ENCODE results near the gene LARP4. TPM values are rescaled to one million over a fixed set of nuclear protein-coding genes. Genes with fewer than 3 reads are reported as not detected.
"Not testable (repeated sequence)": the region's sequence is repeated elsewhere in the genome, so short reads cannot be mapped to it uniquely, and the experiment has no call there.

Gene LARP4
- total RNA-seq, 2 experiments from 2014 or later = 62.2 to 64.0 TPM

- Mint-ChIP-seq H3K27ac (no peak overlapping the region), H3K36me3 (no peaks in the 10 kb centered on the region), H3K27me3 (no peaks in the 10 kb centered on the region), H3K9me3 (no peaks in the 10 kb centered on the region), H3K4me3 (no peak overlapping the region), H3K4me1 (ENCODE audit: low read depth) (no peaks in the 10 kb centered on the region)
- ChIA-PET POLR2A (no interaction called here), CTCF (no interaction called here)
- DNase-seq = no peak
- intact Hi-C loops (cut with micrococcal nuclease) = no loop called here
Measured at GRCh38 chr12:50380761-50381325, 19.8 kb upstream of the LARP4 start.

- intact Hi-C loops (cut with micrococcal nuclease) = no loop called here
- Mint-ChIP-seq H3K36me3 (no peaks in the 10 kb centered on the region), H3K9me3 (no peaks in the 10 kb centered on the region), H3K27me3 (no peaks in the 10 kb centered on the region), H3K4me1 (ENCODE audit: low read depth) (no peaks in the 10 kb centered on the region), H3K27ac (no peak overlapping the region), H3K4me3 (no peak overlapping the region)
- ChIA-PET CTCF (no interaction called here), POLR2A (no interaction called here)
- no peak for DNase-seq
Measured at GRCh38 chr12:50387487-50387886, 13.2 kb upstream of the LARP4 start.

DNA sequence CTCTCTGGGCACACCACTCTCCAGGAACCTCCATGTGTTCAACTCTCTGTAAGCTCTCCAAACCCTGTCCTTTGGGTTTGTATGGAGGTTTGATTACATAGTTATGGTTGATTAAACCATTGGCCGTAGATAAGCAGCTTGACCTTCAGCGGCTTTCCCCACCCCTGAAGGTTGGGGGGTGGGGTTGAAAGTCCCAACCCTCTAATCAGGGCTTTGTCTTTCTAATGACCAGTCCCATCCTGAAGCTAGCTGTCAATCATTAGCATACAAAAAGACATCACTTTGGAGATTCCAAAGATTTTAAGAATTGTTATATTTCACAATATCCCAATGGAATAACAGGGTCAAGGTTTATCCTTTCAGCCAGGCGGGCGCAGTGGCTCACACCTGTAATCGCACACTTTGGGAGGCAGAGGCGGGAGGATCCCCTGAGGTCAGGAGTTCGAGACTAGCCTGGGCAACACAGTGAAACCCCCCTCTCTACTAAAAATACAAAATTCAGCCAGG is 12.7 kb upstream of the LARP4 start:
- no peaks in the 10 kb centered on the region for H3K27me3 Mint-ChIP-seq
- H3K27ac Mint-ChIP-seq = no peak overlapping the region
- H3K4me3 Mint-ChIP-seq = no peak overlapping the region
- ChIA-PET POLR2A (no interaction called here), CTCF (no interaction called here)
- no peaks in the 10 kb centered on the region for H3K36me3 Mint-ChIP-seq
- no peaks in the 10 kb centered on the region for H3K9me3 Mint-ChIP-seq
- intact Hi-C loops (cut with micrococcal nuclease) = no loop called here
- no peak for DNase-seq
- no peaks in the 10 kb centered on the region for H3K4me1 Mint-ChIP-seq (ENCODE audit: low read depth)

- DNase-seq; H3K36me3 Mint-ChIP-seq; H3K27me3 Mint-ChIP-seq; H3K4me1 Mint-ChIP-seq (ENCODE audit: low read depth); H3K27ac Mint-ChIP-seq; H3K9me3 Mint-ChIP-seq; intact Hi-C loops (cut with micrococcal nuclease); H3K4me3 Mint-ChIP-seq: not testable (repeated sequence)
- CTCF ChIA-PET = interaction anchor here (0.7 kb wide), 1 partner anchor 13 kb away, joined by 3 read pairs; no protein-coding TSS in a partner anchor
- POLR2A ChIA-PET = interaction anchor here (0.6 kb wide), 1 partner anchor 501 kb away, joined by 3 read pairs; no protein-coding TSS in a partner anchor
Measured at GRCh38 chr12:50388793-50389192, 11.9 kb upstream of the LARP4 start.

GRCh38 chr12:50390316-50390741 is 10.4 kb upstream of the LARP4 start:
- no peak for DNase-seq
- POLR2A ChIA-PET = no interaction called here
- intact Hi-C loops (cut with micrococcal nuclease) = no loop called here
- no peak overlapping the region for H3K4me3 Mint-ChIP-seq
- H3K27ac Mint-ChIP-seq = no peak overlapping the region
- CTCF ChIA-PET = interaction anchor here (0.7 to 1.2 kb wide), 2 partner anchors 279 to 1534 kb away, joined by 3 to 5 read pairs; partner anchors contain the start of gene COX14
- no peaks in the 10 kb centered on the region for H3K27me3 Mint-ChIP-seq
- H3K9me3 Mint-ChIP-seq = no peaks in the 10 kb centered on the region
- H3K4me1 Mint-ChIP-seq (ENCODE audit: low read depth) = no peaks in the 10 kb centered on the region
- H3K36me3 Mint-ChIP-seq = no peaks in the 10 kb centered on the region

- ChIA-PET POLR2A (no interaction called here), CTCF (no interaction called here)
- intact Hi-C loops (cut with micrococcal nuclease) = no loop called here
- no peaks in the 10 kb centered on the region for H3K27me3 Mint-ChIP-seq
- no peak for DNase-seq
- no peak overlapping the region for H3K4me3 Mint-ChIP-seq
- no peaks in the 10 kb centered on the region for H3K36me3 Mint-ChIP-seq
- no peaks in the 10 kb centered on the region for H3K9me3 Mint-ChIP-seq
- no peaks in the 10 kb centered on the region for H3K4me1 Mint-ChIP-seq (ENCODE audit: low read depth)
- H3K27ac Mint-ChIP-seq = no peak overlapping the region
Measured at GRCh38 chr12:50394469-50395029, 6.1 kb upstream of the LARP4 start.

GRCh38 chr12:50397117-50397650 is 3.5 kb upstream of the LARP4 start:
- Mint-ChIP-seq H3K36me3 (peaks cover 7% of the 10 kb centered on the region), H3K27ac (no peak overlapping the region), H3K9me3 (no peaks in the 10 kb centered on the region), H3K27me3 (no peaks in the 10 kb centered on the region), H3K4me3 (no peak overlapping the region), H3K4me1 (ENCODE audit: low read depth) (peaks cover 3% of the 10 kb centered on the region)
- intact Hi-C loops (cut with micrococcal nuclease) = no loop called here
- ChIA-PET POLR2A (interaction anchor here (0.6 kb wide), 1 partner anchor 139 kb away, joined by 3 read pairs; no protein-coding TSS in a partner anchor), CTCF (no interaction called here)
- no peak for DNase-seq

DNA sequence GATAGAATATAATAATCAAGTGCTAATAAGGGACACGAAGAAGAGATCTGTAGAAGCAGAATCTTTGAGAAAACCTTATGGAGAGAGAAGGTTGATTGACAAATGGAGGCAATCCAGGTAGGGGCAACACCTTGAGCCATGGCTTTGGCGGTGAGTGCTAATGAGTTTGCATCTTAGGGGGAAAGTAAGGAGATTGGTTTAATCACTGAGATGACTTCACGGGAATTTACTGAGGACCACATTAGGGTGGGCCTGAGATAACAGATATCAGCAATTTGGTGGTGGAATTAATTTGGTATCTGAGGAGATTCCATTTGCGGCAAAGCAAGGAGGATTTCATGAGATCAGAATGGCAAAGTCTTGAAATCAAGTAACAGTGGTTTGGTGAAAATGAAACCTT is 1.8 kb upstream of the LARP4 start:
- intact Hi-C loops (cut with micrococcal nuclease) = no loop called here
- ChIA-PET CTCF (no interaction called here), POLR2A (no interaction called here)
- Mint-ChIP-seq H3K36me3 (peaks cover 14% of the 10 kb centered on the region), H3K9me3 (no peaks in the 10 kb centered on the region), H3K27me3 (no peaks in the 10 kb centered on the region), H3K27ac (no peak overlapping the region), H3K4me1 (ENCODE audit: low read depth) (peaks cover 17% of the 10 kb centered on the region), H3K4me3 (peak overlapping the region; percentile 1)
- no peak for DNase-seq

GRCh38 chr12:50400104-50400637 is 514 bp upstream of the LARP4 start:
- peak overlapping the region; percentile 95 for H3K27ac Mint-ChIP-seq
- peaks cover 14% of the 10 kb centered on the region for H3K36me3 Mint-ChIP-seq
- H3K4me1 Mint-ChIP-seq (ENCODE audit: low read depth) = peaks cover 22% of the 10 kb centered on the region
- peak overlapping the region; percentile 91 for H3K4me3 Mint-ChIP-seq
- intact Hi-C loops (cut with micrococcal nuclease) = loop anchor here (1.0 to 10.0 kb wide), 6 partner anchors 42 to 315 kb away; partner anchors contain the start of genes LIMA1 and SMARCD1
- no peak for DNase-seq
- CTCF ChIA-PET = interaction anchor here (0.6 to 4.7 kb wide), 2 partner anchors 68 to 289 kb away, joined by 3 to 17 read pairs; partner anchors contain the start of gene COX14
- POLR2A ChIA-PET = interaction anchor here (0.6 to 1.6 kb wide), 5 partner anchors 177 to 288 kb away, joined by 3 to 6 read pairs (median 4); partner anchors contain the start of gene COX14
- H3K27me3 Mint-ChIP-seq = no peaks in the 10 kb centered on the region
- H3K9me3 Mint-ChIP-seq = no peaks in the 10 kb centered on the region

- H3K36me3 Mint-ChIP-seq = peaks cover 14% of the 10 kb centered on the region
- H3K27ac Mint-ChIP-seq = peak overlapping the region; percentile 95
- POLR2A ChIA-PET = interaction anchor here (1.6 kb wide), 1 partner anchor 180 kb away, joined by 6 read pairs; no protein-coding TSS in a partner anchor
- CTCF ChIA-PET = interaction anchor here (0.6 to 4.7 kb wide), 5 partner anchors 103 to 844 kb away, joined by 3 to 17 read pairs (median 5); partner anchors contain the start of genes COX14 and DIP2B
- no peaks in the 10 kb centered on the region for H3K9me3 Mint-ChIP-seq
- intact Hi-C loops (cut with micrococcal nuclease) = loop anchor here (5.0 to 10.0 kb wide), 3 partner anchors 41 to 217 kb away; no protein-coding TSS in a partner anchor
- DNase-seq = peak; percentile 12
- peak overlapping the region; percentile 91 for H3K4me3 Mint-ChIP-seq
- H3K27me3 Mint-ChIP-seq = no peaks in the 10 kb centered on the region
- H3K4me1 Mint-ChIP-seq (ENCODE audit: low read depth) = peaks cover 23% of the 10 kb centered on the region
Measured at GRCh38 chr12:50401500-50402081, 906 bp downstream of the LARP4 start.

GRCh38 chr12:50402264-50403000 is 1.7 kb downstream of the LARP4 start:
- CTCF ChIA-PET = interaction anchor here (1.2 to 4.7 kb wide), 3 partner anchors 102 to 291 kb away, joined by 3 to 17 read pairs (median 7); partner anchors contain the start of genes COX14 and DIP2B
- DNase-seq = no peak
- POLR2A ChIA-PET = interaction anchor here (1.0 kb wide), 1 partner anchor 105 kb away, joined by 3 read pairs; no protein-coding TSS in a partner anchor
- no peak overlapping the region for H3K27ac Mint-ChIP-seq
- peak overlapping the region; percentile 91 for H3K4me3 Mint-ChIP-seq
- intact Hi-C loops (cut with micrococcal nuclease) = loop anchor here (5.0 to 10.0 kb wide), 3 partner anchors 40 to 218 kb away; no protein-coding TSS in a partner anchor
- no peaks in the 10 kb centered on the region for H3K9me3 Mint-ChIP-seq
- H3K4me1 Mint-ChIP-seq (ENCODE audit: low read depth) = peaks cover 23% of the 10 kb centered on the region
- peaks cover 14% of the 10 kb centered on the region for H3K36me3 Mint-ChIP-seq
- H3K27me3 Mint-ChIP-seq = no peaks in the 10 kb centered on the region

Data from activated CD4-positive, alpha-beta memory T cell treated with anti-CD3 and anti-CD28 coated beads for 36 hours (primary cell).